Measurements from ENCODE around the gene TAF9.

DNA sequence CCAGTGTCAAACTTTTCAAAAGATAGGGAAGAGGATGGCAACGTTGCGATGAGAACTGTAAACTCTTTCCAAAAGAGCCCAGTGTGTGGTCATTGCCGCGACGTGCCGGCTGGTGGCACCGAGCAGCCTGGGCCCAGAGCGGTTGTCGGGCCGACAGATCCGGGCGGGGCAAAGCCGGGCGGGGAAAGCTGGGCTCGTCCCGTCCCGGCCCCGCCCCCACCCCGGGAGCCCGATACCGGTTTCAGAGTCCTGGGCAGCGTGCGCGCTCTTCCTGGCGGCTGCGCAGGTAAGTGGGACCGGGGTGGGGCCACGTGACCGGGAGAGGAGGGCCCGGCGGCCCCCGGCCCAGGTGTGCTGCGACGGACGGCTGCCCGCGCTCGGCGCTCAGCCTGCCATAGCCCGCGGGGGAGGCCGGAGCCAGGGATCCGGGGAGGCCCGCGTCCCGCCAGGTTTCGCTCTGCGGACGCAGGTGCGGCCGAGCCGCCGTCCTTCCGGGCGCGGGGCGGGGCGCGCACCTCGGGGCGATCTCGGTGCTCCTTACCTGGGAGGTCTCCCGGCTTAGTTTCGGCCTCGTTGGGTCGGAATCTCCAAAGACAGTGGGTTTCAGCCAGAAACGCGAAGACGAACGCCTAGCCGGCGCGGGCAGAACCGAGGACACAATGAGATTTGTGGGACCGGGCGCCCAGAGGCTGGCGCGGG lies 45.7 kb upstream of the TAF9 start, which contains the start of gene MARVELD2:
- TF ChIP-seq, protein P1, sequence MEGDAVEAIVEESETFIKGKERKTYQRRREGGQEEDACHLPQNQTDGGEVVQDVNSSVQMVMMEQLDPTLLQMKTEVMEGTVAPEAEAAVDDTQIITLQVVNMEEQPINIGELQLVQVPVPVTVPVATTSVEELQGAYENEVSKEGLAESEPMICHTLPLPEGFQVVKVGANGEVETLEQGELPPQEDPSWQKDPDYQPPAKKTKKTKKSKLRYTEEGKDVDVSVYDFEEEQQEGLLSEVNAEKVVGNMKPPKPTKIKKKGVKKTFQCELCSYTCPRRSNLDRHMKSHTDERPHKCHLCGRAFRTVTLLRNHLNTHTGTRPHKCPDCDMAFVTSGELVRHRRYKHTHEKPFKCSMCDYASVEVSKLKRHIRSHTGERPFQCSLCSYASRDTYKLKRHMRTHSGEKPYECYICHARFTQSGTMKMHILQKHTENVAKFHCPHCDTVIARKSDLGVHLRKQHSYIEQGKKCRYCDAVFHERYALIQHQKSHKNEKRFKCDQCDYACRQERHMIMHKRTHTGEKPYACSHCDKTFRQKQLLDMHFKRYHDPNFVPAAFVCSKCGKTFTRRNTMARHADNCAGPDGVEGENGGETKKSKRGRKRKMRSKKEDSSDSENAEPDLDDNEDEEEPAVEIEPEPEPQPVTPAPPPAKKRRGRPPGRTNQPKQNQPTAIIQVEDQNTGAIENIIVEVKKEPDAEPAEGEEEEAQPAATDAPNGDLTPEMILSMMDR (IDR thresholded peaks at IDR 0.05 in 4 of 5, conservative IDR thresholded peaks at IDR 0.05 in 1 of 5), result no peak
- no peak for TF ChIP-seq POLR2A (IDR thresholded peaks at IDR 0.05)

Data from gastrocnemius medialis (tissue), 4 donors.